ENCODE measurements around the gene TNFSF15. TPM values are rescaled to one million over a fixed set of nuclear protein-coding genes. Genes with fewer than 3 reads are reported as not detected.
A peak's percentile ranks its signal among the peaks of the same experiment; 100 is the strongest.

TNFSF15 gene
- total and polyA plus RNA-seq, 2 of the 4 experiments (the other 2 are of a cell fraction), result 0.03 to 0.18 TPM

DNA sequence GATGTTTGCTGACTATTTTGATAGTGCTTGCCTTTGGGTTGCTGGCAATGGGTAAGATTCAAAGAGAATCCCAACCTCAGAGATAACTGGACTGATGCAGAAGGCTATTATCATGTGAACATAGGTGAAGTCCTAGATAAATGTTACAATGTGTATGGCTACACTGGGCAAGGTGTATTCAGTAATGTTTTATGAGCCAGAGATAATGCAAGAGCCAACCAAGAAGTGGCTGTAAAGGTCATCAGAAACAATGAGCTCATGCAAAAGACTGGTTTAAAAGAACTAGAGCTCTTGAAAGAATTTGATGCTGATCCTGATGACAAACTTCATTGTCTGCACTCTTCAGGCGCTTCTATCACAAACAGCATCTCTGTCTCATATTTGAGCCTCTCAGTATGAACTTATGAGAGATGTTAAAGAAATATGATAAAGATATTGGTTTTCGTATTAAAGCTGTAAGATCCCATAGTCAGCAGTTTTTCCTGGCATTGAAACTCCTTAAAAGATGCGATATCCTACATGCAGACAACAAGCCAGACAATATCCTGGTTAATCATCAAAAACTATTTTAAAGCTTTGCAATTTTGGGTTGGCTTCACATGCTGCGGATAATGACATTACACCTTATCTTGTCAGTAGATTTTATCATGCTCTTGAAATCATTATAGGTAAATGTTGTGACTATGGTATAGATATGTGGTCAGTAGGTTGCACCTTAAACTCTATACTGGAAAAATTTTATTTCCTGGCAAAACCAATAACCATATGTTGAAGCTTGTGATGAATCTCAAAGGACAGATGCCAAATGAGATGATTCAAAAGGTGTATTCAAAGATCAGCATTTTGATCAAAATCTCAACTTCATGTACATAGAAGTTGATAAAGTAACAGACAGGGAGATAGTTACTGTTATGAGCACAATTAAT lies 41.9 kb upstream of the TNFSF15 start:
- Histone ChIP-seq H3K4ac (ENCODE audit: low read depth, low read length) (no peak overlapping the region), H2AK5ac (ENCODE audit: low read depth, low read length) (no peak overlapping the region), H4K20me1 (ENCODE audit: insufficient read depth, low read length) (no peaks in the 10 kb centered on the region), H3K36me3 (ENCODE audit: control insufficient read depth, insufficient read depth, low read length) (no peaks in the 10 kb centered on the region), H3K9me1 (ENCODE audit: insufficient read depth, low read length) (no peaks in the 10 kb centered on the region), H3K56ac (ENCODE audit: extremely low read depth, insufficient read depth, low read length) (no peak overlapping the region), H3K4me3 (ENCODE audit: insufficient read depth, low read depth, low read length) (no peak overlapping the region), H4K91ac (ENCODE audit: insufficient read depth, low read depth, low read length) (no peak overlapping the region), H3K18ac (ENCODE audit: low read depth, low read length) (no peak overlapping the region), H3K4me2 (ENCODE audit: low read depth, low read length) (no peak overlapping the region), H3K4me1 (ENCODE audit: control insufficient read depth, insufficient read depth, low read length) (peaks cover 10% of the 10 kb centered on the region), H3K9me3 (ENCODE audit: control insufficient read depth, insufficient read depth, low read length) (no peaks in the 10 kb centered on the region), H4K5ac (ENCODE audit: low read depth, low read length) (no peak overlapping the region), H3K23ac (ENCODE audit: low read depth, low read length) (no peak overlapping the region), H3K14ac (replicated peaks; ENCODE audit: low read depth, low read length) (no peak overlapping the region), H2AK9ac (replicated peaks; ENCODE audit: low read depth, low read length, poor library complexity) (no peak overlapping the region), H3K27ac (ENCODE audit: insufficient read depth, low read length) (no peak overlapping the region), H2BK5ac (ENCODE audit: low read depth, low read length, poor library complexity, severe bottlenecking) (no peak overlapping the region), H2AFZ (replicated peaks; ENCODE audit: low read length, poor library complexity) (no peak overlapping the region), H2BK15ac (ENCODE audit: low read depth, low read length) (no peak overlapping the region), H3K79me1 (ENCODE audit: low read depth in 1 of 2, low read length in 2 of 2) (no peaks in the 10 kb centered on the region), H3K9ac (ENCODE audit: low read depth, low read length) (no peak overlapping the region), H4K8ac (ENCODE audit: low read depth in 2 of 2, low read length in 2 of 2) (no peak overlapping the region), H2BK120ac (ENCODE audit: low read depth, low read length) (no peak overlapping the region), H3K27me3 (ENCODE audit: control insufficient read depth, insufficient read depth, low read length) (peaks cover 4% of the 10 kb centered on the region; the same call in 1 of the 2 replicates), H2BK20ac (ENCODE audit: low read depth, low read length) (no peak overlapping the region)
- no CpG with 5 or more reads among the region's 4 CpGs for WGBS, 2 experiments (ENCODE audit: extremely low coverage in 2 of 2, insufficient read length in 1 of 2)
- in situ Hi-C loops (cut with MboI; ENCODE audit: low sequenced_read_pairs) (no loop called here), intact Hi-C loops (cut with micrococcal nuclease) (no loop called here), dilution Hi-C loops (cut with HindIII; ENCODE audit: low sequenced_read_pairs, unreplicated experiment) (no loop called here)
- POLR2A ChIA-PET (ENCODE audit: unreplicated experiment), result no interaction called here
- ATAC-seq (ENCODE audit: low read depth) (no peak), DNase-seq (no peak)
- CTCF ChIA-PET, result no interaction called here
- TF ChIP-seq BHLHE40 (IDR thresholded peaks at IDR 0.05; ENCODE audit: low read depth, low read length) (no peak), MAFK (IDR thresholded peaks at IDR 0.05; ENCODE audit: low read depth, low read length) (peak; percentile 87)
- BruUV-seq (replicated peaks), result no TSS peak

Measured in IMR-90 (cell line).